HTERT RPE-1 (cell line): ENCODE measurements around the gene YPEL2.
"Not testable (repeated sequence)": the region's sequence is repeated elsewhere in the genome, so short reads cannot be mapped to it uniquely, and the experiment has no call there.

Experiments used
- in situ Hi-C: fragments of 300-500 bp; cut with MboI; formaldehyde crosslinking; loops from 4 replicates; pipeline ENCODE4 v1.14.3; 2020; ENCODE audit warnings: low sequenced_read_pairs

The YPEL2 gene

DNA sequence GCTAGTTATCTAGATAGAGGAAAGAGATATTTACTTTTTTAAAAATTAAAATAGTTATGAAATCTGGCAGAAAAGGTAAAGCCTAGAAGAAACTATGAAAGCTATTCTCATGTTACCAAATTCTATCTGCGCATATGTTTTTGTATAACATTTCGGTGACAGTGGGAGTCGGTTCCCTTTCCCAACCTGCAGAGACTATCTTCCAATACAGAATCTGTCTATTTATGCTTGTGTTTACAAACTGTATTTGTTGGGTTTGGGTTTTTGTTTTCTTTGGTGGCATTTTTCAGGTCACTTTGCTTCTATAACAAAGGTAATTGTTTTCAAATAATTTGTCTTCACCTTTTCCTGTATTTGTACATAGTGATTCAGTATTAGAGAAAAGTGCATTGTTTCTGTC is 69.8 kb downstream of the YPEL2 start:
- in situ Hi-C loops: no loop called here

DNA sequence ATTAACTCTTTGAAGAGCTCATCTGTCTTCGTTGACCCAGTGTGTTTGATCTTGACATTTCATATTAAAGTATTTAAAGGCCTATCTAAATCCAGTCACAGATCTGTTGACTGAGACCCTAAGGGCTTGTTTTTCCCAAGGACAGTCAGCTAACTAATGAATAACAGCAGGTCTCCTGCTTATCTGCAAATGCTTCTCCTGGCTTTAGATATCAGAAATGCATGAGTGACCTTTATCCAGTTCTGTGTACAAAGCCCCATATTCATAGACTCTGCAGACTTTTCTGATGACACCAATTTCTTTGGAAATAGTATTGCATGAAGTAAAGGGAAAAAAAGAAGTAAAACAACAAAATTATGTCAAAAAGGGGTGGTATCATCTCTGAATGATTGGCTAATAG is 70.3 kb downstream of the YPEL2 start:
- in situ Hi-C loops: no loop called here

DNA sequence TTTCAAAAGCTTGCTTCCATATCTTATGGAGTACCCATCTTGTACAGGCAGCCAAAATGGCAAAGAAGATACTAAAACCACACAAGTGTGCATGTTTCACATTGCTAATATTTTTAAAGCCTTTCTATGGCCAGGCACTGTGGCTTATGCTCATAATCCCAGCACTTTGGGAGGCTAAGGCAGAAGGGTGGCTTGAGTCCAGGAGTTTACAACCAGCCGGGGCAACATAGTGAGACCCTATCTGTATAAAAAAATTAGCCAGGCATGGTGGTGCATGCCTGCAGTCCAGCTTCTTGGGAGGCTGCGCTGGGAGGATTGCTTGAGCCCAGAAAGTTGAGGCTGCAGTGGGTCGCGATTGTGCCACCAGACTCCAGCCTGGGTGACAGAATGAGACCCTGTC is 71.3 kb downstream of the YPEL2 start:
- in situ Hi-C loops: no loop called here

DNA sequence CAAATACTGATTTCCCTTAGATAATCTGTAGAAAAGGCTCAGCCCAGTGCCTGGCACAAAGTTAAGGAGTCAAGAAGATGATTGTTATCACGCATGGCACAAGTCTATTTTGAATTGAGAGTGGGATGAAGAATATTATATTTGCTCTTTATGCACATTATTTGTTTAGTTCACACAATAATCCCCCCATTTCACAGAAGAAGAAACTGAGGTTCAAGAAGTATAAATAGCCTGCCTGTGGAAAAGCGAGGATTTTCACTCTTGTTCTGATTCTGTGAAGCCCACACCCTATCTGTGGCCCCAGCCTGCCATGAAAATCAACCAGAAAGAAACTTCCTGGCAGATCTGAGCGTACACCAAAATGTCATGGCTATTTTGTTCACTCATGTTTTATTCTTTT is 73.0 kb downstream of the YPEL2 start:
- in situ Hi-C loops: no loop called here

DNA sequence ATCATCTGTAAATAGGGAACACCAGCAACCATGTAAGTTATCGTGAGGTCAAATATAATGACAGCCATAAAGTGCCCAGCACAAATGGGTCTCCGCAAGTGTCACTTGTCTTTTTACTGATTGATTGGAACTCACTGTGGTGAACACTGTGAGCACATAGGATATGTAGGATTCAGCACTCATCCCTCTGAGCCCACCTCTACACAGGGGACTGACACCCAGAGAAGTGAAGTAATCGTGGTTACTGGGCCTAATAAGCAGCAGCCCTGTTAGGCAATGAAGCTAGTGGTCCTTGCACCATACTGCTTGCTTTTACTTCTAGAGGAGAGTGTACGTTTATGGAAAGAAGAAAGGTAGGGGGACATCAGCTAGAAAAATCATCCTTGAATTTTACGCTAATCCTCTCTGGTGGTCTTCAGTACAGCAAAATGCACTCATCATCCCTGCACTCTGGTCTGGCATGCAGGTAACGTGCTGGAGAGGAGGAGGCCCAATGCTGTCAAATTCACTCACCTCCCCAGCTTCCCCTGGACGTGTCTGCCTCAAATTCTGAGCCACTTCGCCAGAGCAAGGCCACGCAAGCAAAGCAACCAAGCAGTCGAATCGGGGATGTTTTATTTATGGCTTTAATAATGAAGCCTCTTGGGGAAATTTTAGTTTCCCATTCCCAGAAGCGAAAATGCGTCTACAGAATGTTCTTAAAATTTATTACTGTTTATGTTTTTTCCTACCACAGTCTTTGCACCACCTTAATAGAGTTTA is 74.7 kb downstream of the YPEL2 start:
- in situ Hi-C loops: no loop called here

DNA sequence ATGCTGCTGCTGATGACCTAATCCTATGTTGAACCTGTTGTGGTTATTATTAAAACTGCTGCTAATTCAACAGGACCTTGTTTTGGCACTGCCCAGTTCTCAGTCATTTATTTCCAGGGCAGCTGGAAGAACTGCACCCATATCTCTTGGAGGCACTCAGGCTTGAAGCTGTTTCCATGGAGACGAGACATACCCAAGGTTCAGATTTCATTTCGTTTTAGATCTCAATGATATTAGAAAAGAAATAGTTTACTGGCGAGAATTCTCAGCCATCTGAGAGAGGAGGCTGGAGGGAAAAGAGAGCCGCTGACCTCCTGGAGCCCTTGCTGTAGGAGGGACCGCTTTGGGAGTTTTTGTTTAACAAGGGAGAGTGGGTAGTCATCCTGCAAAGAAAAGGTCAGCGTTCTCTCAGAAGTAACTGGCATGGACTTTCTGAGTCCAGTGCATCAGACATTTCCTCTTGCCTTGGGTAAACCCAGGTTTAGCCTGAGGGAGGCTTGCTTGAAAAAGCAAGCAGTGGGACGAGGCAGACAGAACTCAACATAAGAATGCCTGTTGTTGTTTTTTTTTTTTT is 75.4 kb downstream of the YPEL2 start:
- in situ Hi-C loops: no loop called here

DNA sequence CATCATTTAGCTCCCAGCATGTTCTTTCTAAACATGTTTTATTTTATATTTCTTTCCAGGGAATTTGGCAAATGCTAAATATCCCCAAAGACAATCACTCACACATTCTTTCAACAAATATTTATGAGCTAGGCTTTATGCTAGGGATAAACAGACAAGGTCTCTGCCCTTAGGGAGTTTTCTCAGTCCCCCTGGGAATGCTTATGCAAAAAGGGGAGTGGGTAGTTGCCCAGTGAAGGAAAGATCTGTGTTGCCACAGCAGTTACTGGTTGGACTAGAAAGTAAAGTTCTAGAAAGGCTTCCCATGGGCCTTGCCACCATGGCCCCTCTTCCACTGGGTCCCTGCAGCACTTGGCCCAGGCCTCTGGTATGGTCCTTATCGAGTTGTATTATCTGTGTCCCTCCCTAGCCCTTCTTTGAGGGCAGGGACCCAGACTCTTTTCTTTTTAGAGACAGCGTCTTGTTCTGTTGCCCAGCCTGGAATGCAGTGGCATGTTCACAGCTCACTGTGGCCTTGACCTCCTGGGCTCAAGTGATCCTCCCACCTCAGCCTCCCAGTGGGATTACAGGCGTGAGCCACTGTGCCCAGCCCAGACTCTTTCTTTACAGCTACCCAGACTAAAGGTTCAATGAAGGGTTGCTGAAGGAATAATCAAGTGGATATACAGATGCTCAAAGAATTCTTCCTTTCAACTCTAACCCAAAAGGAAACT is 78.0 kb downstream of the YPEL2 start:
- in situ Hi-C loops: no loop called here

DNA sequence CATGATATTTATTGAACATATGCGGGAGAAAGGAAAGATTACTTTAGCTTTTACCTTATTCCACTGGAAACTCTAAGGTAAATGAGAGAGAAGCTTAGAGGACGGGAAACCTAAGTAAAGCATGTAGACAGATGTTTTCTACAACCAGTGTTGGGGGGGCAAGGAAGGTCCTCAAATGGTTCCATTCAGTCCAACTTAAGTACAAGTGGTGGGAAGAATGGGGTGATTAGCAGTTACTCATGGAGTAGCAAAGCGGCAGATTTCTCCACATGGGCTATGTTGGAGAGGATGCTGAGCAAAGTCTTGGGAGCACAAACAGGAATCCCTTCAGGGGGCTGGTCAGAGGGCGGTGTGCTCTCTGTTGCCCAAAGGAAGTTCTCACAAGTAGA is 78.6 kb downstream of the YPEL2 start:
- in situ Hi-C loops: no loop called here

DNA sequence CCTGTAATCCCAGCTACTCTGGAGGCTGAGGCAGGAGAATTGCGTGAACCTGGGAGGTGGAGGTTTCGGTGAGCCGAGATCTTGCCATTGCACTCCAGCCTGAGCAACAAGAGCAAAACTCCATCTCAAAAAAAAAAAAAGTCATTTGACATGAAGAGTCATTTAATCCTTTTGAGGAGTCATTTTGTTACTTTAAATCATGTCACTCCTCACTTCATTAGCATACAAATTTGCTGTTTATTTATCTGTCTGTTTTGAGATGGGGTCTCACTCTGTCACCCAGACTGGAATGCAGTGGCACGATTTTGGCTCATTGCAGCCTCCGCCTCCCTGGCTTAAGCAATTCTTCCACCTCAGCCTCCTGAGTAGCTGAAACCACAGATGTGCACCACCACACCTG is 81.0 kb downstream of the YPEL2 start:
- in situ Hi-C loops: not testable (repeated sequence)

DNA sequence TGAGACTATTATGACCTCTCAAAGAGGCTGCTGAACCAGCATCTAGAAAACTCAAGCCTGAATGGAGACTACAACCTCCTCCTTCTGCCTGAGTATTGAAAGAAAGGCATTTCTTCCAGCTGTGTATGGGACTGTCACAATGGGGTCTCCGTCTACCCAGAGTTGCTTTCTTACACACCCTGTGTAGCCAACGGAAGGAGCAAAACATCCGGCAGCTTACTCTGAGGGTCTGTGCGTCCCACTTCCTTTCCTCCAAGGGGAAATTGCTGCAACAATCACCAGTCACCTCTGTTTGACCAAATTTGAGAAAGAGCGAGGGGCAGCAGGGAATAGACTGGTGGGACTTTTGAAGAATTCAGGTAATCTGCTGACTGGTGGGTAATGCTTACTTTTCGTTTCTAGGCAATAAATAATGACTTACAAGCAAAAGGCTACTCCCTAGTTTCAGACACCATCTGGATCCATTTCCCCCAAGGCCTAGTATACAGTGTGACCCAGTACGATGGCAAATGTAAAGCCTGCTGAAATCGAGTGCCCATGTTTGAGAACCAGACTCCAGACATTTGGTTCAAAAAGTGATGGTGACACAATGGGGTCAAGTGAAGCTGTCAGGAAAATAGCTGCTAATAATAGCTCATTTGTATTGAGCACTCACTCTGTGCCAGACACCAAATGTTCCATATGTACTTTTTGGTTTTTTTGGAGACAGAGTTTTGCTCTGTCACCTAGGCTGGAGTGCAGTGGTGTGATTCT is 81.7 kb downstream of the YPEL2 start:
- in situ Hi-C loops: no loop called here

DNA sequence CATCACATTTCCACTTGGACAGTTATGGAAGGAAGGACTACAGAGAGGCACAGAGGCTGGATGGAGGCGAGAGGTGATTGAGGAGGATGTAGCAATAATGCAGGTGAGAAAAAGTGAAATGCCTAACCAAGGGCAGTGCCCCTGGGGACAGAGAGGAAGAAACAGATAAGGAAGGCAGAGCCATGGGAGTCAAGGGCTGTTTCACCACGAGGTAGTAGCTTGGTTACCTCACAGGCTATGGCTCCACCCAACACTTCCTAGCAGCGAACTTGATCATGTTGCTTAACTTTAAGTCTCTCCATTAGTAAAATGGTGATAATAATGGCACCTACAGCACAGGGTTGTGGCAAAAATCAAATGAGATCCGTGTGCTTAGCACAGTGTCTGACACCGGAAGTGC is 83.9 kb downstream of the YPEL2 start:
- in situ Hi-C loops: no loop called here

DNA sequence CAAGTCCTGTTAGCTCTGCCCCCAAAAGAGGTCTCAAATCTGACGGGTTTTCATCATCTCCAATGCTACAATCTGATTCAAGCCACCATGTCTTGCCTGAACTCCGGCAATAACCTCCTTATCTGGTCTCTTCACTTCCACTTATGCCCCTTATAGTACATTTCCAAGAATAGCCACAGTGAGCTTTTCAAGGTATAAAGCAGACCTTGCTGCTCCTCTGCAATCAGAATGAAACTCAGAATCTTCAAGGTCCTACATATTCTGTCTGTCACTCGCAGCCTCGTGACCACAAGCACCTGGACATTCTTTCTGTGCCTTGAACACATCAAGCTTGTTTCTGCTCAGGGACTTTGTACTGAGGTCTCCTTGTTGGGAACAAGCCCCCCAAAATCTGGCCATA is 84.7 kb downstream of the YPEL2 start:
- in situ Hi-C loops: no loop called here

DNA sequence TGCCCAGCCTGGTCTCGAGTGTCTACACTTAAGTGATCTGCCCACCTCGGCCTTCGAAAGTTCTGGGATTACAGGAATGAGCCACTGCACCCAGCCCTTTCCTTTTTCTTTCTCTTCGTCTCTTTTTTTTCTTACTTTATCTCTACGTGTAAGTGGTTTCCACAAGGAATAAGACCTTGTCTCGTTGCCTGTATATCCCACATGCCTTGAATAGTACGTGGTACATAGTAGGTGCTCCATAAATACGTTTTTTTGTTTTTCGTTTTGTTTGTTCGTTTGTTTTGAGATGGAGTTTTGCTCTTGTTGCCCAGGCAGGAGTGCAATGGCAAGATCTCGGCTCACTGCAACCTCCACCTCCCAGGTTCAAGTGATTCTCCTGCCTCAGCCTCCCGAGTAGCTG is 86.0 kb downstream of the YPEL2 start:
- in situ Hi-C loops: no loop called here

DNA sequence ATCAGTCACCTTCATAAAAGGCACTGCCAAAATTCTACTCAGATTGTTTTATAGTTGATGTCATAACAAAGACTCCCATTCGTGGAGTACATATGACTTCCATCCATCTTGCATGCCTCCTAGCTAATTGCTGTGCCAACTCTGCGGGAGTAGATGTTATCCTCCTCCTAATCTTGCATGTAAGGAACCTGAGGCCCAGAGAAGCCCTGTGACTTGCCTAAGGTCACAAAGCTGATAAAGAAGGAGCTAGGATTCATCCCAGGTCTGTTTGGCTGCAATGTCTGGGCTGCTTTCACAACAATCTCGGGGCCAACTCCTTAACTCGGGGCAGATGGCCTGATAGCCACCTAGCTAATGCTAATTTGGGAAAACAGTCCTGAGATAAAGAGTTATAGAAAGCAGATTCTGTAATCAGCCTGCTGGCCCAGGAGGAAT is 87.3 kb downstream of the YPEL2 start:
- in situ Hi-C loops: no loop called here

DNA sequence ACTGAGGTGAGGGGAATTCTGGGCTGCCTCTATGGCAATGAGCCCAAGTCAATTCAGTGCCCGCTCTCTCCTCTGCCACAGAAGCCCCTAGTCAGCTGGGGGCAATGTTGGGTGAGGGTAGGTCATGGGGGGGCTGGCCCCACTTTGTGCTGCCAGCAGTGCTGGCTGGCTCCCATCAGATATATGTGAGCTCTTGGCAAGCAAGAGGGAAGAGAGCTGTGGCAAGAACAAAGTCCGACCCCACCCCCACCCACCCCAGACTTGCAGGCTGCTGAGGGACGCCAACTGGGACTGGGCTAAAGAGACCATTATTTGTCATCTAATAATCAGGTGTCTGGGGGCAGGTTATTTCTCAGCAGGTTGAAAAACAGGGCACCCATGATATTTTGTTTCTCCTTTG is 89.4 kb downstream of the YPEL2 start:
- in situ Hi-C loops: no loop called here

DNA sequence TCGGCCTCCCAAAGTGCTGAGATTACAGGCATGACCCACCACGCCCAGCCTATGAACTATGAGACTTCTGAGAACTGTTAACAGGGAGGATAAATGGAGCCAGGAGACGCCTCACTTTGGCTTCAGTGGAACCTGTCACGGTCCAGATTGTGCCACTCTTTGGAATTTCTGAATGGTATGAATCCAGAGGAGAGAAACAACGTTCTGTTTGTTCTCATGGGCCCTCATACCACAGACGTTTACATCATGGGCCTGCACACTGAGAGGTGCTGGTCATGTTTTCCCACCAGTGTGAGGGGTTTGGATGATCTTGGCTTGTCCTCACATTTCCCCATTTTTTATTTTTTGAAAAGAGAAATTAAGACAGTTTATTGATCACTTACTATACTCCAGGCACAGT is 90.3 kb downstream of the YPEL2 start:
- in situ Hi-C loops: no loop called here

DNA sequence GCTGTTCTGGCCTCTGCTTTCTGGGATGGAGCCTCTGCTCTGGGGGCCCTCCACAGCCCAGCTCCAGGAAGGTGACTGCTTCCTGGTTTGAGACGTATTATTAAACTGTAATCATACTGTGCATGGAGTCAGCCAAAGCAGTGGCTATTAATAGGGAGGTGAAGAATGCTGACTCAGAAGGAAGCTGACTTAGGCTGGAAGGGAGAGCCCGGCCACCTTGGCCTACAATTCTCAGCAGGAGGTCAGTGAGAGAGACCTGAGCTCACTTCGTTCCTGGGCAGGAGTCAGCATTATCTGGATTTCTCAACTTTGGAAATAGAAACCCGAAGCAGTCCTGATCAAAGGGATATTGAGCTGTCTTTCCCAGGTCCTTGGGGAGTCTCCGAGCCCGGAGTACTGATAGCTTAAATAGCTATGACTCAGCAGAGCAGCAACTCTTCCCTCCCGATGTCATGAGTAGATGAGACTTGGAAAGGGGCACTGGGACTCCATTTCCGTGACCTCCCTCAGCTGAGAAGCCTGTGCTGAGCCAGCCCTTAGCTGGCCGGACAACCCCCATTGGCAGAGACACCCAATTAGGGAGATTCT is 91.8 kb downstream of the YPEL2 start:
- in situ Hi-C loops: no loop called here

DNA sequence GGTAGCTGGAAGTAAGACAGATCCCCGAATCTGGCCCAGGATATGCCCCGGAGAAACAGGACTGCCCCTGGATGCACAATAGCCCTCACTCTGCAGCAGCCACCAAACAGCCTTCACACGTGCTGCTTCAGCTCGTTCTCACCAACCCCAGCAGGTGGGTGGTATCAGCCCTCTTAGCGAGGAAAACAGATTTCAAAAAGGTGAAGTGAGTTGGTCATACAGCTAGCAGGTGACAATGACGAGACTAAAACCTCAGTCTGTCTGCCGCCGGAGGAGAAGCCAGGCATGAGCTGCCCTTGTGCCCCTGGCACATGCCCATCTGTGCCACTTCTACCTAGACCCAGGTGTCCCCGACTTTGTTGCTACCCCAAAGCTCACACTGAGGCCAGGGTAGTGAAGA is 92.4 kb downstream of the YPEL2 start:
- in situ Hi-C loops: no loop called here

DNA sequence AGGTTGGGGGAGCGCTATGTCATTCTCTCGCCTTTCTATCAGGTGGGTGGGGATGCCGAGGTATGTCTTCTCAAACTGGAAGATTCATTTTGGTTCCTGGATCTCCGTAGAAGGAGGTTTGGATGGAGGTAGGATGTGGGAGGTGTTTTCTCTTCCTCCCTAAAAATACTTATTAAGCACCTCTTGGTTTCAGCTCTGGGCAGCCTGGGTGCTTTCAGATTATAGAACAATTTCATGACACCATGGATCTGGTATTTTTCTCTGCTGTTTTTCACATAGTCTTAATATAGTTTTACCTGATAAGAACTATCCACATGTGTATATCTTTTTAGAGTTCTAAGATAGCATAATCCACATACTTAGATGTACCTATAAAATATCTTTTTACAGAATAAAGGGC is 92.9 kb downstream of the YPEL2 start:
- in situ Hi-C loops: no loop called here

DNA sequence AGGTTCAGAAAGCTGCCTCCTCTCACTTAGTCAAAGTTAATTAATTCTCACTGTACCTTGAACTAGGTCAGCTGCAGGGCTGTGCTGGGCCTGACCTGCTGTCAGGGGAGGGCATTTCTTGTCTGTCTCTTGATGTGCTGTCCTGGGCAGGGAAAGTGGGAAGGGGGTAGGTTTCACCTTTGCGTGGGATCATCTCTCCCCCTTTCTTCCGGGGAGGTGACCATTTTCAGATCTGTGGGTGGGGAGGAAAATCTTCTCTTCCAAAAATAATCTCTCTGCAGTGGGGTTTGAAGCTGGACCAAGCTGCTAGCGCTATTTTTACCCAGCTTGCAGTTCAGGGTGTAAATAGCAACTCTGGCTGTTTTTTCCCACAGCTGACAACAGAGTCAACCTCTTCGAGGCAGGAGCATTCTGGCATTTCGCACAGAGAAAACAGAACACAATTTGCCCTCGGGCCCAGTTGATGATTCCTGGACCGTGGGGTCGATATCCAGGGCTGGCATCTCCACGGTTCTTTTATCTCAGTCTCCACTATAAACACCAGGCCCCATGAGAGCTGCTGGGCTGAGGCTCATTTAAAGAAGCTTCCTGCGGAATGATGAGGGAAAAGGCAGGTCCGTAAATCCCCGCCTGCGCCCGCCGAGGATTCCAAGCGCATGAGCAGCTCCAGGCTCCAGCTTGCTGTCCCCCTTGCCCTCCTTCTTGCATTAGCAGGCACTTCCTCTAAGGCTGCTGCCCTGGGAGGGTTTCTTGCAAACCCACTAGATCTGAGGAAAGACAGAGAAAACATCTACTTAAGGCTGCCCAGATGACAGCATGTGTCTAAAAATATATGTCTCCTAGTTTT is 93.9 kb downstream of the YPEL2 start:
- in situ Hi-C loops: no loop called here
